ENCODE data around the gene SFMBT2.

Gene SFMBT2

DNA sequence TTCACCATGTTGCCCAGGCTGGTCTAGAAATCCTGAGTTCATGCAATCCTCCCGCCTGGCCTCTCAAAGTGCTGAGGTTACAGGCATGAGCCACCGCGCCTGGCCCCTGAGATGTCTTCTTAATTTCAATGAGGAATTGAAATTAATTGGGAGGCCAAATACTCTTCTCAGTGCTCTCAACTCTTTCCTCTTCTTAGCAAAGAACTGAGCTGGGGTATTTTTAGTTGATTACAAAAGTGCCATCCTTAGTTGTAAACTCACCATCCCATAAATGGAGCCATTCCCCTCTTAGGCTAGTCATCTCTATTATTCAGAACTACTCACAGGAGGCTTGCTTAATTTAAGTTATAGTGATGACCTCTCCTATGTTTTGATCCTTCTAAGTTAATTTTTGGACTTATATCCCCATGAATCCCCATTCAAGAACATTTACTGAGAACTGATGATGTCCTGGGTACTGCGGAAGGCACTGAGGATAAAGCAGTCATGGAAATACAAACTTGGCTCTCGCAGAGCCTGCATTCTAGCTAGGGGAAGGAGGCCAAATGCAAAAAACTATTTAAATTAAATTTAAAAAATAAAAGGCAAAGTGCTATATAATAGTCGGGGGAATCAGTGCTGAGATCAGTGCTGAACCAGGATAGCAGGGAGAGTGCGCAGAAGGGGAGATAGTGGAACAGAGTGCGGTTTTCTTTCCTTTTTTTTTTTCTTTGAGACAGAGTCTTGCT is 145.3 kb downstream of the SFMBT2 start:
- Histone ChIP-seq H3K9ac (ENCODE audit: insufficient read length) (no peak overlapping the region), H3K27ac (no peak overlapping the region), H3K9me3 (ENCODE audit: low read depth, low read length) (no peaks in the 10 kb centered on the region), H3K4me3 (no peak overlapping the region), H3K36me3 (ENCODE audit: insufficient read depth, low read length) (no peaks in the 10 kb centered on the region)
- DNase-seq (ENCODE audit: low read depth, low spot score) = no peak
- TF ChIP-seq EZH2 (IDR thresholded peaks at IDR 0.05) (no peak), POLR2AphosphoS5 (IDR thresholded peaks at IDR 0.05; ENCODE audit: borderline replicate concordance, low read depth, low read length) (no peak), FOXP2 (optimal IDR thresholded peaks at IDR 0.05; ENCODE audit: control extremely low read depth, extremely low read length, insufficient read depth) (no peak)

DNA sequence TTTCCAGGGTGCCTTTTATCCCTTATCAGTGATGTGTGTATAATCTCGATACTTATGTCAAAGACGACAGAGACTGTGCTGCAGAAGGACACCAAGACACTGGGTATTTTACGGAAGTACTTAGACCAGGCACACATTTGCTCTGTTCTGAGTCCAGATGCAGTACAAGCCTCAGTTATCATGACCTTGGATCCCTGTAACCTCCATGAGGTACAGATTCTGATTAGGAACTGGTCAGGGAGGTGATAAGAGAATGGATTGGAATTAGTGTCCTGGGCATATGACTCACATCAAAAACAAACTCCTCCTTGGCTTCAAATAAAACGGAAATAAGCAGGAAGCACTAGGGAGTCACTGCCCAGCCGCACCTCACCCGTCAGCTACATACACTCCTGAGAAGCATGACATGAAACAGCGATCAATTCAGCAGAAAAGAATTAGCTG is 146.5 kb downstream of the SFMBT2 start:
- H3K4me3 ChIP-seq = no peak overlapping the region
- no peak overlapping the region for H3K9ac ChIP-seq (ENCODE audit: insufficient read length)
- no peaks in the 10 kb centered on the region for H3K9me3 ChIP-seq (ENCODE audit: low read depth, low read length)
- DNase-seq (ENCODE audit: low read depth, low spot score) = no peak
- no peak overlapping the region for H3K27ac ChIP-seq
- H3K36me3 ChIP-seq (ENCODE audit: insufficient read depth, low read length) = no peaks in the 10 kb centered on the region
- TF ChIP-seq POLR2AphosphoS5 (IDR thresholded peaks at IDR 0.05; ENCODE audit: borderline replicate concordance, low read depth, low read length) (no peak), EZH2 (IDR thresholded peaks at IDR 0.05) (no peak), FOXP2 (optimal IDR thresholded peaks at IDR 0.05; ENCODE audit: control extremely low read depth, extremely low read length, insufficient read depth) (no peak)

DNA sequence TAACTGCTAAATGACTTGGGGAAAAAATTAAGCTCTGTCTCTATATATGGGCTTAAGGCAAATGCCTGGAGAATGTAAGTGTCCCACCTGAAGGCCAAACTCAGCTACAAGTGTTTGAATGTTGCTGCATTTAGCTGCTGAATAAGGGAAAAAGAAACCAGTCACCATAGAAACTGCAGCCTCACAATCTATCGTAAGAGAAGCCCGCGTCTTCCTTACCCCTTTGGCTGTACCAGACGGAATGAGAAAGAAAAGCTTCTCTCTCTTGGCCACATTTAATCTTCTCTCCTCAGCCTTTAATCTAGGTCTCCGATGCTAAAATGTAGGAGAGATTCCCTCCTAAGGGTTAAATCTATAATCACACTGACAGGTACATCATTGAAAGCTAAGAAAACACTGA is 147.2 kb downstream of the SFMBT2 start:
- no peaks in the 10 kb centered on the region for H3K36me3 ChIP-seq (ENCODE audit: insufficient read depth, low read length)
- H3K9ac ChIP-seq (ENCODE audit: insufficient read length) = no peak overlapping the region
- no peak overlapping the region for H3K27ac ChIP-seq
- H3K4me3 ChIP-seq = no peak overlapping the region
- no peak for DNase-seq (ENCODE audit: low read depth, low spot score)
- no peak for TF ChIP-seq POLR2AphosphoS5 (IDR thresholded peaks at IDR 0.05; ENCODE audit: borderline replicate concordance, low read depth, low read length)
- no peak for TF ChIP-seq EZH2 (IDR thresholded peaks at IDR 0.05)
- TF ChIP-seq FOXP2 (optimal IDR thresholded peaks at IDR 0.05; ENCODE audit: control extremely low read depth, extremely low read length, insufficient read depth) = no peak
- H3K9me3 ChIP-seq (ENCODE audit: low read depth, low read length) = no peaks in the 10 kb centered on the region

GRCh38 chr10:7261351-7261750 is 149.5 kb downstream of the SFMBT2 start:
- H3K9me3 ChIP-seq (ENCODE audit: low read depth, low read length) = no peaks in the 10 kb centered on the region
- H3K9ac ChIP-seq (ENCODE audit: insufficient read length) = no peak overlapping the region
- no peak overlapping the region for H3K4me3 ChIP-seq
- DNase-seq (ENCODE audit: low read depth, low spot score) = no peak
- no peaks in the 10 kb centered on the region for H3K36me3 ChIP-seq (ENCODE audit: insufficient read depth, low read length)
- H3K27ac ChIP-seq = no peak overlapping the region
- TF ChIP-seq FOXP2 (optimal IDR thresholded peaks at IDR 0.05; ENCODE audit: control extremely low read depth, extremely low read length, insufficient read depth) (no peak), POLR2AphosphoS5 (IDR thresholded peaks at IDR 0.05; ENCODE audit: borderline replicate concordance, low read depth, low read length) (no peak), EZH2 (IDR thresholded peaks at IDR 0.05) (no peak)

- Histone ChIP-seq H3K9ac (ENCODE audit: insufficient read length) (no peak overlapping the region), H3K9me3 (ENCODE audit: low read depth, low read length) (no peaks in the 10 kb centered on the region), H3K36me3 (ENCODE audit: insufficient read depth, low read length) (no peaks in the 10 kb centered on the region), H3K27ac (no peak overlapping the region), H3K4me3 (no peak overlapping the region)
- no peak for DNase-seq (ENCODE audit: low read depth, low spot score)
- TF ChIP-seq POLR2AphosphoS5 (IDR thresholded peaks at IDR 0.05; ENCODE audit: borderline replicate concordance, low read depth, low read length) (no peak), EZH2 (IDR thresholded peaks at IDR 0.05) (no peak)
Measured at GRCh38 chr10:7260912-7261311, 149.9 kb downstream of the SFMBT2 start.

DNA sequence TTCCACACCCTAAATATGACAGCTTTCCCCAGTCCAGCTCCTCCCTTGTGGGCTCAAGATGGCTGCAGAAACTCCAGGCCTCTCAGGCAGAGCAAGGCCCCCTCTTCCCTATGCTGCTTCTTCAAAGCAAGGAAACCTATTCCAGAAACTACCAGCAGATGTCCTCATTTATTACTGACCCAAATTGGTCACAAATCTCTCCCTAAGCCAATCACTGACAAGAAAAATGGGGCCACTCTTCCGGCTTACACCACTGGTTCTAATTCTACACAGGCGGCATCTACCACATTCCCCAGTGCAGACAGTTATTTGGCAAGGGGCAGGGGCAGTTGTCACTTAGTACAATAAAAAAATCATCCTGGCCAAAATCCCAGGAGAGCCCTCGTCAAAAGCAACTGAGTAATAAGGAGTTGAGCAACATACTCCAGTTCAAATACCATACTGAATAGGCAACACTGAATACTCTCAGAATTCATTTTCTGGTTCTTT is 150.4 kb downstream of the SFMBT2 start:
- Histone ChIP-seq H3K9ac (ENCODE audit: insufficient read length) (no peak overlapping the region), H3K9me3 (ENCODE audit: low read depth, low read length) (no peaks in the 10 kb centered on the region), H3K27ac (no peak overlapping the region), H3K4me3 (no peak overlapping the region), H3K36me3 (ENCODE audit: insufficient read depth, low read length) (no peaks in the 10 kb centered on the region)
- no peak for DNase-seq (ENCODE audit: low read depth, low spot score)
- no peak for TF ChIP-seq FOXP2 (optimal IDR thresholded peaks at IDR 0.05; ENCODE audit: control extremely low read depth, extremely low read length, insufficient read depth)
- TF ChIP-seq POLR2AphosphoS5 (IDR thresholded peaks at IDR 0.05; ENCODE audit: borderline replicate concordance, low read depth, low read length) = no peak
- TF ChIP-seq EZH2 (IDR thresholded peaks at IDR 0.05) = no peak

- H3K4me3 ChIP-seq = no peak overlapping the region
- no peaks in the 10 kb centered on the region for H3K9me3 ChIP-seq (ENCODE audit: low read depth, low read length)
- no peak overlapping the region for H3K27ac ChIP-seq
- TF ChIP-seq EZH2 (IDR thresholded peaks at IDR 0.05) = no peak
- no peak for TF ChIP-seq FOXP2 (optimal IDR thresholded peaks at IDR 0.05; ENCODE audit: control extremely low read depth, extremely low read length, insufficient read depth)
- TF ChIP-seq POLR2AphosphoS5 (IDR thresholded peaks at IDR 0.05; ENCODE audit: borderline replicate concordance, low read depth, low read length) = no peak
- no peak overlapping the region for H3K9ac ChIP-seq (ENCODE audit: insufficient read length)
- no peaks in the 10 kb centered on the region for H3K36me3 ChIP-seq (ENCODE audit: insufficient read depth, low read length)
- DNase-seq (ENCODE audit: low read depth, low spot score) = no peak
Measured at GRCh38 chr10:7258948-7259523, 151.8 kb downstream of the SFMBT2 start.

- DNase-seq (ENCODE audit: low read depth, low spot score) = no peak
- Histone ChIP-seq H3K9ac (ENCODE audit: insufficient read length) (no peak overlapping the region), H3K27ac (no peak overlapping the region), H3K9me3 (ENCODE audit: low read depth, low read length) (no peaks in the 10 kb centered on the region), H3K36me3 (ENCODE audit: insufficient read depth, low read length) (no peaks in the 10 kb centered on the region), H3K4me3 (no peak overlapping the region)
- no peak for TF ChIP-seq EZH2 (IDR thresholded peaks at IDR 0.05)
- no peak for TF ChIP-seq POLR2AphosphoS5 (IDR thresholded peaks at IDR 0.05; ENCODE audit: borderline replicate concordance, low read depth, low read length)
- no peak for TF ChIP-seq FOXP2 (optimal IDR thresholded peaks at IDR 0.05; ENCODE audit: control extremely low read depth, extremely low read length, insufficient read depth)
Measured at GRCh38 chr10:7255517-7255916, 155.3 kb downstream of the SFMBT2 start.

All from SK-N-MC (cell line).